Measurements from ENCODE around the gene GGCT. TPM values are rescaled to one million over a fixed set of nuclear protein-coding genes. Genes with fewer than 3 reads are reported as not detected.
"Not testable (repeated sequence)": the region's sequence is repeated elsewhere in the genome, so short reads cannot be mapped to it uniquely, and the experiment has no call there.

The GGCT gene
- total and polyA plus RNA-seq, 8 donors: 41.9 to 68.4 (median 61.2) TPM

DNA sequence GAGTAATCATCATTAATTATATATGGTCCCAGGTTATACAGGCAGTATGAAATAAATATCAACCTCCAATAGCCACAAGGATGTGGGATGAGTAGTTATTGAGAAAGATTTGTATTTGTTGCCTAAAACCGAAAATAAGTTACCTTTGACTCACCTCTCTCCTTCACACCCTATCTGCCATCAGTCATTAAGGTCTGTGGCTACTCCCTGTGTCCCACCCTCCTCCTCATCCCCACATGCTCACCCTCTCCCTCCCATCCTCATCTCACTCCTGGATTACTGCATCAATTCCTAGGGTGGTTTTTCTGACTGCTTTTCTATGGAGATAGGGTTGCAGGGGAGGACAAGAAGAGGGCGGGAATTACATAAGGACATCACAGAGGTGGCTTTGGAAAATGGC lies 9.1 kb upstream of the GGCT start:
- TF ChIP-seq, protein P1, sequence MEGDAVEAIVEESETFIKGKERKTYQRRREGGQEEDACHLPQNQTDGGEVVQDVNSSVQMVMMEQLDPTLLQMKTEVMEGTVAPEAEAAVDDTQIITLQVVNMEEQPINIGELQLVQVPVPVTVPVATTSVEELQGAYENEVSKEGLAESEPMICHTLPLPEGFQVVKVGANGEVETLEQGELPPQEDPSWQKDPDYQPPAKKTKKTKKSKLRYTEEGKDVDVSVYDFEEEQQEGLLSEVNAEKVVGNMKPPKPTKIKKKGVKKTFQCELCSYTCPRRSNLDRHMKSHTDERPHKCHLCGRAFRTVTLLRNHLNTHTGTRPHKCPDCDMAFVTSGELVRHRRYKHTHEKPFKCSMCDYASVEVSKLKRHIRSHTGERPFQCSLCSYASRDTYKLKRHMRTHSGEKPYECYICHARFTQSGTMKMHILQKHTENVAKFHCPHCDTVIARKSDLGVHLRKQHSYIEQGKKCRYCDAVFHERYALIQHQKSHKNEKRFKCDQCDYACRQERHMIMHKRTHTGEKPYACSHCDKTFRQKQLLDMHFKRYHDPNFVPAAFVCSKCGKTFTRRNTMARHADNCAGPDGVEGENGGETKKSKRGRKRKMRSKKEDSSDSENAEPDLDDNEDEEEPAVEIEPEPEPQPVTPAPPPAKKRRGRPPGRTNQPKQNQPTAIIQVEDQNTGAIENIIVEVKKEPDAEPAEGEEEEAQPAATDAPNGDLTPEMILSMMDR (IDR thresholded peaks at IDR 0.05): no peak
- H3K36me3 ChIP-seq: no peaks in the 10 kb centered on the region
- peaks cover 0 to 12% of the 10 kb centered on the region in 2 donors for H3K4me1 ChIP-seq
- no peaks in the 10 kb centered on the region for H3K27me3 ChIP-seq
- no peak overlapping the region for H3K4me3 ChIP-seq
- H3K9me3 ChIP-seq: no peaks in the 10 kb centered on the region
- H3K27ac ChIP-seq: no peak overlapping the region
- intact Hi-C loops (cut with DNase I): loop anchor here in 1 of 2 donors (10.0 kb wide), 1 partner anchor 51 kb away; no protein-coding TSS in a partner anchor
- no peak for ATAC-seq
- DNase-seq: no peak

DNA sequence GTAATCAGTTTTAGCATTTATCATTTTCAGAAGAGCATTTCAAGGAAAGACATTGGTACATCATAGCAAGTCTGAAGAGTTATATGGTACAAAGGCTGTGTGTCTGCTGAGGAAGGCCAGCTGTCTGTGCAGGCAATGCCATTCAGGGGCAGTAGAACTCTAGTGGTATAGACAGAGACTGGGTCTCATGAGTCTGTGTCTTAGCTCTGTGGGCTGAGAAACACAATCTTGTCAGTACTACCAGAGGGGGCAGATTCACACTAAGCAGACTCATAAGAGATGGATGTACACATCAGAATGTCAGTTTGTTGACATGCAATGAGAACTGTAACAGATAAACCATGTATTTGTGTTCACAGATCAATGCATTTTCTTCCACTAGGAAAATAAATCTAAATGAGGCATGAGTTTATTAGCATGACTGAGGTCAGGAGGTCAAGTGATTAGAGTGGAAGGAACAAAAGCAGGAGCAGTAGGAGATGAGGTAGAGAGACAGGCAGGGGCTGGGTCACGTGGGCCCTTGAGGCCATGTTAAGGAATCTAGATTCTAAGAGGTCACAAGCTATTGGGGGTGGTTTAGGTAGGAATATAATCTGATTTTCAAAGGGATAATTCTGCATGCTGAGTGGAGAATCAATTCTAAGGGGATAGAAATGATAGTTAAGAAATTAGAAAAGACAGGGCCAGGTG lies 7.5 kb upstream of the GGCT start:
- no peak overlapping the region for H3K4me3 ChIP-seq
- ATAC-seq (no peak), DNase-seq (no peak)
- no peaks in the 10 kb centered on the region for H3K36me3 ChIP-seq
- intact Hi-C loops (cut with DNase I): loop anchor here in 1 of 2 donors (10.0 kb wide), 1 partner anchor 53 kb away; no protein-coding TSS in a partner anchor
- no peaks in the 10 kb centered on the region for H3K27me3 ChIP-seq
- TF ChIP-seq, protein P1 (IDR thresholded peaks at IDR 0.05): no peak
- H3K4me1 ChIP-seq: peaks cover 0 to 12% of the 10 kb centered on the region in 2 donors
- H3K9me3 ChIP-seq: peaks cover 0 to 3% of the 10 kb centered on the region in 2 donors
- H3K27ac ChIP-seq: no peak overlapping the region

DNA sequence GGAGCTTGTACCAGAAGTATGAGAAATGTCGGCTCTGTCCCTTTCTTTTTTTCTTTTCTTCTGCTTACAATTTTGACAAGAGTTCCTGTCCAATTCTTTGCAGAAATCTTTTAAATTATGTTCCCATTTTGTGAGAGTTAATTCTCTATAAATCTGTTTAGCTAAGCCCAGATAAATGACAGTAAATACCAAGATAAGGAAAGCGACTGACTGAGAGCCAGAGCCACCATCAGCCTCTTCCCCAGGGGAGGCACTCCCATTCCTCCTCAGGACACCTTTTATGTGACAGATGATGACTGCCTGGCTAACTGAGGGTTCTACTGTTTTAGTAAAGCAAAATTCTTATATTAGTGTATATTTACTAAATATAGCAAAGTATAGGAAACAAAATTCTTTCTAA lies 6.9 kb upstream of the GGCT start:
- Histone ChIP-seq H3K36me3 (no peaks in the 10 kb centered on the region), H3K27ac (no peak overlapping the region), H3K9me3 (peaks cover 0 to 3% of the 10 kb centered on the region in 2 donors), H3K27me3 (no peaks in the 10 kb centered on the region), H3K4me1 (peaks cover 0 to 12% of the 10 kb centered on the region in 2 donors), H3K4me3 (no peak overlapping the region)
- no peak for ATAC-seq
- no peak for DNase-seq
- TF ChIP-seq, protein P1 (IDR thresholded peaks at IDR 0.05): no peak
- intact Hi-C loops (cut with DNase I): loop anchor here in 1 of 2 donors (10.0 kb wide), 1 partner anchor 53 kb away; no protein-coding TSS in a partner anchor

GRCh38 chr7:30510124-30511075 lies 5.8 kb upstream of the GGCT start:
- no peaks in the 10 kb centered on the region for H3K27me3 ChIP-seq
- no peaks in the 10 kb centered on the region for H3K36me3 ChIP-seq
- H3K9me3 ChIP-seq: peaks cover 0 to 3% of the 10 kb centered on the region in 2 donors
- H3K4me1 ChIP-seq: peaks cover 0 to 12% of the 10 kb centered on the region in 2 donors
- TF ChIP-seq, protein P1 (IDR thresholded peaks at IDR 0.05): peak; percentile 78 to 89
- peak; percentile 95 for ATAC-seq
- H3K27ac ChIP-seq: no peak overlapping the region
- H3K4me3 ChIP-seq: no peak overlapping the region
- DNase-seq: peak in 1 of 4 donors; percentile 49
- intact Hi-C loops (cut with DNase I): loop anchor here in 1 of 2 donors (10.0 kb wide), 1 partner anchor 54 kb away; no protein-coding TSS in a partner anchor

- H3K9me3 ChIP-seq; H3K36me3 ChIP-seq; DNase-seq; H3K4me3 ChIP-seq; ATAC-seq; H3K27me3 ChIP-seq; H3K27ac ChIP-seq; intact Hi-C loops (cut with DNase I): not testable (repeated sequence)
- H3K4me1 ChIP-seq: peaks cover 0 to 12% of the 10 kb centered on the region in 2 donors
These were observed 4.7 kb upstream of the GGCT start for GRCh38 chr7:30509171-30509857.

- intact Hi-C loops (cut with DNase I); H3K27me3 ChIP-seq; H3K27ac ChIP-seq; H3K4me3 ChIP-seq; DNase-seq; H3K9me3 ChIP-seq; ATAC-seq; H3K36me3 ChIP-seq: not testable (repeated sequence)
- peaks cover 12 to 30% of the 10 kb centered on the region in 2 donors for H3K4me1 ChIP-seq
These were observed 2.8 kb upstream of the GGCT start for GRCh38 chr7:30507346-30507900.
